Measurements from ENCODE around the gene PRXL2A.

GRCh38 chr10:80392250-80392649, 16.1 kb upstream of the PRXL2A start:
- TF ChIP-seq CTCF (IDR thresholded peaks at IDR 0.05; ENCODE audit: low read depth, low read length) (no peak), POLR2A (IDR thresholded peaks at IDR 0.05; ENCODE audit: extremely low read depth, insufficient read length) (no peak), MYC (IDR thresholded peaks at IDR 0.05; ENCODE audit: low read depth, low read length) (no peak)
- TF ChIP-seq, protein P1, sequence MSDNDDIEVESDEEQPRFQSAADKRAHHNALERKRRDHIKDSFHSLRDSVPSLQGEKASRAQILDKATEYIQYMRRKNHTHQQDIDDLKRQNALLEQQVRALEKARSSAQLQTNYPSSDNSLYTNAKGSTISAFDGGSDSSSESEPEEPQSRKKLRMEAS (IDR thresholded peaks at IDR 0.05; ENCODE audit: low read depth, low read length), result no peak
